ENCODE results near the gene CDKN2AIPNL.

DNA sequence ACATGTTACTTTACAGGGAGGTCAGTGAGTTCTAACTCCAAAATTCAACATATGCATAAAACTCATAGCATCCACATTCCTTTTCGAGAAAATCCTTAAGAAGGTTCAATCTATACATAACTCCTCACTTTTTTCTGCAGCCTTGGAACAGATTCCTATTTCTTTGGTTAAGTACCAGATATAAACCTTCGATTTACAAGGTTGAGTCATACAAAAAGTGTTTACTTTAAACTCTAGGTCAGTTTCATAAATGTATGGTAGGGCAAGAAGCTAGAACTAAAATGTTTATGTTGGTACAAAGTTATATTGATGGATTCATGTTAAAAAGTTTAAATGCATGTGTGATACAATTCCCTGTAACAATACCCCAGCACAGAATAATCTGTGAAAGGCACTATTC, 19.4 kb downstream of the CDKN2AIPNL start:
- TF ChIP-seq, protein P1, sequence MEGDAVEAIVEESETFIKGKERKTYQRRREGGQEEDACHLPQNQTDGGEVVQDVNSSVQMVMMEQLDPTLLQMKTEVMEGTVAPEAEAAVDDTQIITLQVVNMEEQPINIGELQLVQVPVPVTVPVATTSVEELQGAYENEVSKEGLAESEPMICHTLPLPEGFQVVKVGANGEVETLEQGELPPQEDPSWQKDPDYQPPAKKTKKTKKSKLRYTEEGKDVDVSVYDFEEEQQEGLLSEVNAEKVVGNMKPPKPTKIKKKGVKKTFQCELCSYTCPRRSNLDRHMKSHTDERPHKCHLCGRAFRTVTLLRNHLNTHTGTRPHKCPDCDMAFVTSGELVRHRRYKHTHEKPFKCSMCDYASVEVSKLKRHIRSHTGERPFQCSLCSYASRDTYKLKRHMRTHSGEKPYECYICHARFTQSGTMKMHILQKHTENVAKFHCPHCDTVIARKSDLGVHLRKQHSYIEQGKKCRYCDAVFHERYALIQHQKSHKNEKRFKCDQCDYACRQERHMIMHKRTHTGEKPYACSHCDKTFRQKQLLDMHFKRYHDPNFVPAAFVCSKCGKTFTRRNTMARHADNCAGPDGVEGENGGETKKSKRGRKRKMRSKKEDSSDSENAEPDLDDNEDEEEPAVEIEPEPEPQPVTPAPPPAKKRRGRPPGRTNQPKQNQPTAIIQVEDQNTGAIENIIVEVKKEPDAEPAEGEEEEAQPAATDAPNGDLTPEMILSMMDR (IDR thresholded peaks at IDR 0.05), result no peak
- no peak for TF ChIP-seq POLR2A (IDR thresholded peaks at IDR 0.05)
